ENCODE data around the gene ARHGEF16.

DNA sequence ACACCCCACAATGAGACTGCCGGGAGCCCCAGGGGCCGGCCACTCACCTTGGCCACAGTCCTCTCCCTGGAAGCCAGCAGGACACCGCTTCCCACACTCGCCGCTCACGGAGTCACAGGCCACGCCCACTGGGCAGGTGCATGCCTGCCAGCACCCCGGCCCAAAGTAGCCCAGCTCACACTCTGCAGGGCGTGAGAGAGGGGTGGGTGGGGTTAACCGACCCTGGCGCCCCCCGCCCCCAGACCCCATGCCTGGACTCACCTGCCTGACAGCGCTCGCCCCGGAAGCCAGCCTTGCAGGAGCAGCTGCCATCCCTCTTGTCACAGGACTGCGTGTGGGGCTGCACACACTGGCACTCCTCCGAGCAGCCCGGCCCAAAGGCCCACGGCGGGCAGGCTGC is 50.7 kb downstream of the ARHGEF16 start:
- TF ChIP-seq EZH2phosphoT487 (IDR thresholded peaks at IDR 0.05; ENCODE audit: insufficient read depth, low read depth) (no peak), EZH2 (IDR thresholded peaks at IDR 0.05; ENCODE audit: insufficient read depth, poor library complexity, severe bottlenecking) (no peak)

Data from GM23248 (cell line).